Breast epithelium (tissue), 4 donors: Measurements from ENCODE around the gene PRSS38. TPM values are rescaled to one million over a fixed set of nuclear protein-coding genes. Genes with fewer than 3 reads are reported as not detected.

ENCODE experiments used
- DNase-seq, 2 donors: peaks; one replicate each; pipeline ENCODE4 v3.0.0-alpha.2; 2019; ENCODE audit warnings: low spot score in 2 of 2
- H3K27ac ChIP-seq, 2 donors: fragments of 200-600 bp; sonication (generic) in 1 of 2; one replicate each; pipeline ENCODE4 v1.5.1; 2016 to 2019; ENCODE audit warnings: mild to moderate bottlenecking in 1 of 2
- H3K27me3 ChIP-seq, 2 donors: fragments of 200-600 bp; sonication (generic) in 1 of 2; one replicate each; pipeline versions ENCODE4 v1.5.1 to v1.6.0; 2017 to 2019; ENCODE audit warnings: control low read depth in 1 of 2, mild to moderate bottlenecking in 1 of 2
- H3K36me3 ChIP-seq: fragments of 200-600 bp; one replicate; pipeline ENCODE4 v1.5.1; 2019
- H3K4me1 ChIP-seq, 2 donors: fragments of 200-600 bp; sonication (generic); one replicate each; pipeline ENCODE4 v1.5.1; 2016 to 2019; ENCODE audit warnings: control low read depth in 1 of 2
- H3K4me3 ChIP-seq, 3 donors: fragments of 200-600 bp; sonication (generic); 1 replicate in 2 of 3; 2 replicates in 1 of 3; pipeline ENCODE4 v1.5.1; 2016 to 2019; ENCODE audit warnings: mild to moderate bottlenecking in 3 of 3, moderate library complexity in 2 of 3
- H3K9me3 ChIP-seq, 2 donors: fragments of 200-600 bp; sonication (generic) in 1 of 2; one replicate each; pipeline ENCODE4 v1.5.1; 2016 to 2019; ENCODE audit warnings: control low read depth in 1 of 2
- POLR2A ChIP-seq: fragments of 450-650 bp; IDR thresholded peaks from one replicate; pipeline ENCODE4 v1.6.1; 2016; ENCODE audit warnings: antibody characterized with exemption, mild to moderate bottlenecking, moderate library complexity
- POLR2AphosphoS5 ChIP-seq, 3 donors: sonication (generic); formaldehyde crosslinking; IDR thresholded peaks; one replicate each; pipeline ENCODE4 v1.6.1; 2017; ENCODE audit warnings: antibody characterized with exemption in 3 of 3
- intact Hi-C: fragments of 100-400 bp; cut with DNase I; formaldehyde crosslinking; loops from one replicate; pipeline ENCODE4 v1.15.1; 2023; ENCODE audit warnings: low total_unique reads
- total RNA-seq, 3 donors: library from RNA; depleted of rRNA; stranded (reverse); fragments of >200 nt; gene quantifications; one replicate each; pipeline ENCODE4 v1.1.0, GENCODE V29; 2016
- TF ChIP-seq, protein P1 (sequence below), 3 donors: fragments of 450-650 bp; IDR thresholded peaks; one replicate each; pipeline ENCODE4 v1.5.1; 2016 to 2017; ENCODE audit warnings: antibody characterized with exemption in 3 of 3, mild to moderate bottlenecking in 3 of 3, moderate library complexity in 3 of 3

The PRSS38 gene
- total RNA-seq, 3 donors from 2014 or later, result not detected

DNA sequence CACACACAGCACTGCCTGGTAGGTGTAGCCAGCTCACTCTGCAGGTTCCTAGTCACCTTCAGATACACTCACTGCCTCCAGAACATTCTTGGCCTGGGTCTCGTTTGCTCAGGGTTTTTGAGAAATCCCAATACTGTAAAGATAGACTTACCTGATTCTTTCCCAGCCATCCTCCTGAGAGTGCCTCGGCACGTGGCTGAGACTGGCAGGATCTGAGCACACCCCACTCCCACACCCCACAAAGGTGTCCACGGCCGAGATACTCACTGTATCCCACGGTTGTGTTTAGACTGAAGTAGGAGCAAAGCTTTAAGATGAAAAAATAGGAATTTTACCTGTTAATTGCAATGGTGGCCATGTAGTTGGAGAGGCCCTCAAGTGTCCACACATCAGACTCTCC lies 46.8 kb upstream of the PRSS38 start:
- Histone ChIP-seq H3K4me3 (no peak overlapping the region), H3K4me1 (no peaks in the 10 kb centered on the region), H3K36me3 (no peaks in the 10 kb centered on the region), H3K9me3 (no peaks in the 10 kb centered on the region), H3K27ac (no peak overlapping the region), H3K27me3 (no peaks in the 10 kb centered on the region)
- TF ChIP-seq POLR2AphosphoS5 (IDR thresholded peaks at IDR 0.05) (no peak), POLR2A (no peak)
- TF ChIP-seq, protein P1, sequence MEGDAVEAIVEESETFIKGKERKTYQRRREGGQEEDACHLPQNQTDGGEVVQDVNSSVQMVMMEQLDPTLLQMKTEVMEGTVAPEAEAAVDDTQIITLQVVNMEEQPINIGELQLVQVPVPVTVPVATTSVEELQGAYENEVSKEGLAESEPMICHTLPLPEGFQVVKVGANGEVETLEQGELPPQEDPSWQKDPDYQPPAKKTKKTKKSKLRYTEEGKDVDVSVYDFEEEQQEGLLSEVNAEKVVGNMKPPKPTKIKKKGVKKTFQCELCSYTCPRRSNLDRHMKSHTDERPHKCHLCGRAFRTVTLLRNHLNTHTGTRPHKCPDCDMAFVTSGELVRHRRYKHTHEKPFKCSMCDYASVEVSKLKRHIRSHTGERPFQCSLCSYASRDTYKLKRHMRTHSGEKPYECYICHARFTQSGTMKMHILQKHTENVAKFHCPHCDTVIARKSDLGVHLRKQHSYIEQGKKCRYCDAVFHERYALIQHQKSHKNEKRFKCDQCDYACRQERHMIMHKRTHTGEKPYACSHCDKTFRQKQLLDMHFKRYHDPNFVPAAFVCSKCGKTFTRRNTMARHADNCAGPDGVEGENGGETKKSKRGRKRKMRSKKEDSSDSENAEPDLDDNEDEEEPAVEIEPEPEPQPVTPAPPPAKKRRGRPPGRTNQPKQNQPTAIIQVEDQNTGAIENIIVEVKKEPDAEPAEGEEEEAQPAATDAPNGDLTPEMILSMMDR (IDR thresholded peaks at IDR 0.05), result no peak
- DNase-seq, result no peak
- intact Hi-C loops, result loop anchor here (10.0 kb wide), 1 partner anchor 176 kb away; the partner anchor contains the start of gene WNT9A

- Histone ChIP-seq H3K4me3 (no peak overlapping the region), H3K27ac (no peak overlapping the region), H3K27me3 (no peaks in the 10 kb centered on the region), H3K4me1 (no peaks in the 10 kb centered on the region), H3K9me3 (no peaks in the 10 kb centered on the region), H3K36me3 (no peaks in the 10 kb centered on the region)
- TF ChIP-seq, protein P1 (IDR thresholded peaks at IDR 0.05), result no peak
- TF ChIP-seq POLR2A, result no peak
- TF ChIP-seq POLR2AphosphoS5 (IDR thresholded peaks at IDR 0.05), result no peak
- intact Hi-C loops, result loop anchor here (10.0 kb wide), 1 partner anchor 176 kb away; the partner anchor contains the start of gene WNT9A
- DNase-seq, result no peak
Measured at GRCh38 chr1:227769047-227769935, 46.2 kb upstream of the PRSS38 start.

DNA sequence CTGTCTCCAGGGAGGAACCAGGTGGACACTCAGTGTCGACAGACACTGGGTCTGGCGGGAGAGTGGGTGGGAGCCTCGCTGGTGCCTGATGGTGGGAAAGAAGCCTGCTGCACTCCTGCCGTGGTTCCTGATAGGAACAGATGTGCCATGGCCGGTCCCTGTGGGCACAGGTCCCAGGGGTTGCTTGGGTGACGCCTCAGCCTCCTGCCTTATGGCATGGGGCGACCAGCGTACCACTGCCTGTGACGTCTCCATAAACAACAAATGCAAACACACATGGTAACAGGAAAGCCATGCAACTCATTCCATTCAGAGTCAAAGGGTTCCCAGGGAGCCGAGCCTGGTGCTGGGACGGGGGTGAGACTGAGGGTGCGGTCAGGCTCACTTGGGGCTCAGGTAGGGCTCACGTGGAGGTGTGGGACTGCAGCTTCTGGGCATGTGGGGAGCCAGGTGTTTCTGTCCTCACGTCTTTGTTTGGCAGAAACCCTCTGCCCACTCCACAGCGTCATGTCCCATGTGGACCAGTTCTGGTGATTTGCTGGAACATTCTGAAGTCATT lies 45.5 kb upstream of the PRSS38 start:
- intact Hi-C loops, result loop anchor here (10.0 kb wide), 1 partner anchor 175 kb away; the partner anchor contains the start of gene WNT9A
- TF ChIP-seq, protein P1 (IDR thresholded peaks at IDR 0.05), result no peak
- TF ChIP-seq POLR2A, result no peak
- TF ChIP-seq POLR2AphosphoS5 (IDR thresholded peaks at IDR 0.05), result no peak
- H3K9me3 ChIP-seq, result no peaks in the 10 kb centered on the region
- no peak overlapping the region for H3K4me3 ChIP-seq
- H3K27me3 ChIP-seq, result no peaks in the 10 kb centered on the region
- no peak overlapping the region for H3K27ac ChIP-seq
- H3K36me3 ChIP-seq, result no peaks in the 10 kb centered on the region
- DNase-seq, result no peak
- H3K4me1 ChIP-seq, result no peaks in the 10 kb centered on the region

DNA sequence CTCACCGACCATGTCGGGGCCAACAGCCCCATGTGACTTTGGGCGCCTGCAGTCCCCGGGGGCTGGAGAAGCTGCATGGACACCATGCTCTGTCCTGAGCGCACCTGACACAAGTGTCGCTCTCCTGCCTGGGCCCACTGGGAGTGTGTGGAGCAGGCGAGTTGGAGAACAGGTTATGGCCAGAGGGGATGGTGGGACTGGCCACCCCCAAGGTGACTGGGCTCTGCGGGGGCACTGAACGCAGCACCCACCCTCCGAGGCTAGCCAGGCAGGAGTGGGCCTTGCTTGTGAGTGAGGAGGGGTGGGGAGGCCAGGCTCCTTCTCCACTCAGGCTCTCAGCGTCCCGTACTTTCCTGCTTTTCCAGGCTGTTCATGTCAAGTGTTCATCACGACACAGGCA lies 44.7 kb upstream of the PRSS38 start:
- no peaks in the 10 kb centered on the region for H3K36me3 ChIP-seq
- H3K27ac ChIP-seq, result no peak overlapping the region
- H3K9me3 ChIP-seq, result no peaks in the 10 kb centered on the region
- H3K27me3 ChIP-seq, result no peaks in the 10 kb centered on the region
- no peak for DNase-seq
- H3K4me1 ChIP-seq, result no peaks in the 10 kb centered on the region
- TF ChIP-seq, protein P1 (IDR thresholded peaks at IDR 0.05), result no peak
- TF ChIP-seq POLR2A (no peak), POLR2AphosphoS5 (IDR thresholded peaks at IDR 0.05) (no peak)
- intact Hi-C loops, result no loop called here
- no peak overlapping the region for H3K4me3 ChIP-seq

GRCh38 chr1:227771326-227771725 lies 44.1 kb upstream of the PRSS38 start:
- Histone ChIP-seq H3K27ac (no peak overlapping the region), H3K27me3 (no peaks in the 10 kb centered on the region), H3K36me3 (no peaks in the 10 kb centered on the region), H3K9me3 (no peaks in the 10 kb centered on the region), H3K4me3 (no peak overlapping the region), H3K4me1 (no peaks in the 10 kb centered on the region)
- DNase-seq, result no peak
- intact Hi-C loops, result no loop called here
- TF ChIP-seq, protein P1 (IDR thresholded peaks at IDR 0.05), result no peak
- no peak for TF ChIP-seq POLR2A
- no peak for TF ChIP-seq POLR2AphosphoS5 (IDR thresholded peaks at IDR 0.05)
